22Rv1 (cell line): ENCODE measurements around the gene REST.

Experiments
- CTCF ChIP-seq: fragments of 450-650 bp; IDR thresholded peaks from 2 replicates; pipeline ENCODE4 v1.5.1; 2017; ENCODE audit warnings: mild to moderate bottlenecking
- ZFX ChIP-seq: fragments of 450-650 bp; IDR thresholded peaks from 2 replicates; pipeline ENCODE4 v1.6.1; 2017; ENCODE audit warnings: antibody characterized with exemption, borderline replicate concordance

- no peak for TF ChIP-seq CTCF
- TF ChIP-seq ZFX, result no peak
Observed at GRCh38 chr4:56940971-56941370, 33.3 kb downstream of the REST start.
